IPS DF 4.7 (cell line): ENCODE results near the gene AK8.

ENCODE experiments used
- DNase-seq: peaks from one replicate; pipeline ENCODE4 v3.0.0-alpha.2; 2013; ENCODE audit warnings: low spot score; ENCODE audit errors: extremely low read depth

The AK8 gene, protein sequence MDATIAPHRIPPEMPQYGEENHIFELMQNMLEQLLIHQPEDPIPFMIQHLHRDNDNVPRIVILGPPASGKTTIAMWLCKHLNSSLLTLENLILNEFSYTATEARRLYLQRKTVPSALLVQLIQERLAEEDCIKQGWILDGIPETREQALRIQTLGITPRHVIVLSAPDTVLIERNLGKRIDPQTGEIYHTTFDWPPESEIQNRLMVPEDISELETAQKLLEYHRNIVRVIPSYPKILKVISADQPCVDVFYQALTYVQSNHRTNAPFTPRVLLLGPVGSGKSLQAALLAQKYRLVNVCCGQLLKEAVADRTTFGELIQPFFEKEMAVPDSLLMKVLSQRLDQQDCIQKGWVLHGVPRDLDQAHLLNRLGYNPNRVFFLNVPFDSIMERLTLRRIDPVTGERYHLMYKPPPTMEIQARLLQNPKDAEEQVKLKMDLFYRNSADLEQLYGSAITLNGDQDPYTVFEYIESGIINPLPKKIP

DNA sequence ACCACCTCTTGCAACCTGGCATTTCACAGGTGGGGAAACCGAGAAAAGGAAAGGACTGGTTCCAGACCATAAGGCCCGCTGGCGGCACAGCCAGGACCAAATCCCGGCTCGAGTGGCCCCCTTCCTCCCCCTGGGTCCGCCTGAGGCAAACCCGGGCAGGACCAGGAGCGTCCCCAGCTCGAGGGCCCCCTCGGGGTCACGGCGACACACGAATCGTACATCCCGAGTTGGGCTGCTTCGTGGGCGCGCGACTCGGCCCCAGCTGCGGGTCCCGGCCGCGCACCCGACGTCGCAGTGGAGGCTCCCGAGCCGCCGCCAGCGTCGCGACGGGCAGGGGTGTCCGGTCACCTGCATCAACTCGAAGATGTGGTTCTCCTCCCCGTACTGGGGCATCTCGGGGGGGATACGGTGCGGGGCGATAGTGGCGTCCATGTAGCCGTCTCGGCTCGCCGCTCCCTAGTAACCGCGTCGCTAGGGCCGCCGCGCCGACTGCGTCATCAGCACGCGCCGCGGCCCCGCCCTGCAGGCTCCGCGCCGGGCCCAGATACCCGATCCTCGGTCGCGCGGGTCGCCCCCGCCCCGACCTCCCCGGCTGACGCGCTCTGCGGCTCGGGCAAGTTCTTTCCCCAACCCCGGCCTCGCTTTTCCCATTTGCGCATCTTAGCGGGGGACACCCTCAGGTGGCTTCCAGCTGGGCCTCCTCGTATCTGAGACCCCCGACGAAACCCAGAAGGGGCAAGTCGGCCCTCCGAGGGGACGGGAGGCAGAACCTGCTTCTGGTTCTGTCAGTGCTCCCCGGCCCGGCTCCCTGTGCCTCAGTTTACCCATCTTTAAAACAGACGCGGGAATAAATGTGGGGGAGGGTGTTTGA, at the start of gene AK8:
TSS of gene AK8 (minus strand) at position 461 of the 871 bp plus-strand sequence. CDS start at position 432, 29 bp downstream.
- no peak for DNase-seq

DNA sequence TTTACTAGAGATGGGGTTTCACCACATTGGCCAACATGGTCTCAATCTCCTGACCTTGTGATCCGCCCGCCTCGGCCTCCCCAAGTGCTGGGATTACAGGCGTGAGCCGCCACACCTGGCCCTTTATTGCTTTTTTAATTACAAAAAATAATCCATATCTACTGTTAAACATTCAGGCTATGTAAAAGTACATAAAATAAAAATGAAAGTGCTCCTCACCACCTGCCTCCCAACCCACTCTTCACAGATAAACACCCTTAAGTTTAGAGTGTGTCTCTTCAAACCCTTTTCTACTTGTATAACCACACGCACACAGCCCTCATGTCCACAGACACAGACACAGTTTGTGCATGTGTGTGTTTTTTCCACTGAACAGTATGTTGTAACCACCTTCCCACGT, 49.6 kb upstream of the AK8 start:
- DNase-seq: no peak

DNA sequence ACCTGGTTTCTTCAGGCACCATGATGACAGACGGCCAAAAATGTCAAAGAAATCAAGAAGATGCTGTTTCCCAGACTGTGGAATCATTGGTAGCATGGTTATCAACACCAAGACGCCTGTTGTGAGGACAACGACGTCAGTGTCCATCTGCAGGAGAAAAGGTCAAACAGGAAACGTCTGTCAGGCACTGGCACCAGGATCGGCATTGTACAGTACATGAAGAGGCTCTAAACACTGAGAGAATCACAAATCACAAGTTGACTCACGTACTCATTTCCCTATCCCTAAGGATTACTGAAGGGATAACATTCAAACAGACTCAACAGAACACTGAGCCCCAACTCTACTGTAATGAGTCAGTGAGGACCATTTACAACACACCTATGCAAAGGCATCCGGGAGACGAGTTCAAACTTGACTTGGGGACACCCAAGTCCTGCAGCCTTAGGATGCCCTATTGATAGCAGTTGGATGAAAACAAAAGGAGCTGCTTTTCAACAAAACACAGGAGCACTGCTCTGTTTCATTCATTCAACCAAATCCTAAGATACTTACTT, 45.3 kb upstream of the AK8 start:
- DNase-seq: no peak

DNA sequence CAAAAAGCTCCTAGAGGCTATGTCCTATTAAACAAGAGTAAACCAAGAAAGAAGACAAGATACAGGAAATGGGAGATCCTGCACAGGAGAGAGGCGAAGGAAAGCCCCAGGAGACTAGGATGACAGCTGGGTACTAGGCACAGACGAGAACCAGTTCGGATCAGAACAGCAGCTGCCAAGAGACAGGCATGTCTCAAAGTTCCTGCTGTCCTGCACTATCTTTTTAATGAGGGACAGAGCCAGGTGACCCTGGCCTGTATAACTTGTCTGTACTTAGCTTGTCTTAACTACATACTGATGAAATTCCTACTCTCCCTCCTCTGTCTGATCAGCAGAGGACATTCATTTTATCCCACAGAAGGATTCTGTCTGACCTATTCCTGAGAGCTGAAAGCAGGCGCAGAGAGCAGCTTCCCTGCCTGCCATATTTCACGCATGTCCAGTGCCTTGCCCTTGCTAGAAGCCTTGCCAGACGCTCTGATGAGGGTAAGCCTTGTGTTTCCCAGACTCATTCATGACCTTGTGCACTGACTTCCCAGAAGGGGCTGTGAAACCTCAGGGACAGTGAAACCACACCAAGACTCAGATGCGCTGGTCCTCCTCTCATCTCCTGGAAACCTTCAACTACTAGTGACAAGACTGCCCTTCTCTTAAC, 41.7 kb upstream of the AK8 start:
- DNase-seq: no peak

DNA sequence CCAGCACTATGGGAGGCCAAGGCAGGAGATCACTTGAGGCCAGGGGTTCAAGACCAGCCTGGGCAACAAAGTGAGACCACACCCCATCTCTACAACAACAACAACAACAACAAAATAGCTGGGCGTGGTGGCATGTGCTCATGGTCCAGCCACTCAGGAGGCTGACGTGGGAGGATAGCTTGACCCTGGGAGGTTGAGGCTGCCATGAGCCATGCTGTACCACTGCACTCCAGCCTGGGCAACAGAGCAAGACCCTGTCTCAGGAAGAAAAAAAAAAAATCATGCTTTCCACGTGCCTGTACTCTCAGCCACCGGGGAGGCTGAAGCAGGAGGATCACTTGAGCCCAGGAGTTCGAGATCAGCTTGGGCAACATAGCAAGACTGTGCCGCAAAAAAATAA, 36.8 kb upstream of the AK8 start:
- no peak for DNase-seq

DNA sequence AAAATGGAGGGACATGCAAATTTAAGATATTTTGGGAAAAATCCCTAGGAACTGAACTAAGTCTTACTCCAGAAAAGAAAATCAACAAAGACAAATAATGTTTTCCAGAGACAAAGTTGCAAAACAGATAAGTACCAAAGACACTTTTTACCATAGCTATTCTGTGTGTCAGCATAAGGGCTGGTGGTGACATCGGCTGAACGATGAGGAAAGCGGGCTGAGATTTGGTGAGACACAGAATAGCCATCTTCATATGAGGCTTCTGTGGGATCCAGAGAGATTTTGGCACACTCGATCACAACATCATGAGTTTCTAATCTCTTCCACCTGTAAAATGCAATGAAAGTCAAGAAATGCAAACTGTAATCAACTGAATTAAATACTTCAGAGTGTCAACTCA, 34.0 kb upstream of the AK8 start:
- no peak for DNase-seq

DNA sequence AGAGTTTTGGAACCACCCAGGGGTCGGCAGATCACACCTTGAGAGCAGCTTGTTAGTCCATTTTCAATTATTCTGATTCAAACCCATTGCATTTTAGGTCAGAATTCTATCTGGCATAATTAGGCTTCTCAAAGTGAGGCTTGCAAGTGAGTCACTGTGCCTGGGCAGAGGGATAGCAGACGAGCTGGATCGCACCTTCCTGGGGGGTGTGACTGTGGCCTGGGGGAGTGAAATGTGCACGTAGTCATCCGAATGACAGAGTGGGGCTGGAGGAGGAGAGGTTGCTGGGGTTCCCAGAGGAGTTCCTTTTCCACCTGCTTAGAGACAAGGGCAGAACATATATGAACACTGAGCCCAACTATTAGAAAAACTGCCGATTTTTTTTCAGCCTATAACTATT, 32.3 kb upstream of the AK8 start:
- no peak for DNase-seq

DNA sequence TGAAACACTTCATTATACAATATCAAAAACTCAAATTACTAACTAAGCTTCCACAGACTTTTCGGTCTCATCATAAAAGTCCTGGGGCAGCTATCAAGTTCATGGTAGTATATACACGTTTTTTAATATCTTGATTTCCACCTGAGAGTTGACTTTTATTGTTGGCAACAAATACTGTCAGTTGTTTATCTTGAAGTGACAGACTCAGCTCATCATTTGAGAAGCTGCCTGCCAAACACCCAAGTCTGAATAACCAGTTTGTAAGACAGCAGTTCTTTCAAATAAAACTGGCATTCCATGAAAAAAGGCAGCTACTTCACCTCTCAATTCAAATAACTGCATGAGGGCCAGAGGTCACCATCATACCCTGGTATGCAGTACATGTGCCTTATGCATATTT, 31.2 kb upstream of the AK8 start:
- no peak for DNase-seq

DNA sequence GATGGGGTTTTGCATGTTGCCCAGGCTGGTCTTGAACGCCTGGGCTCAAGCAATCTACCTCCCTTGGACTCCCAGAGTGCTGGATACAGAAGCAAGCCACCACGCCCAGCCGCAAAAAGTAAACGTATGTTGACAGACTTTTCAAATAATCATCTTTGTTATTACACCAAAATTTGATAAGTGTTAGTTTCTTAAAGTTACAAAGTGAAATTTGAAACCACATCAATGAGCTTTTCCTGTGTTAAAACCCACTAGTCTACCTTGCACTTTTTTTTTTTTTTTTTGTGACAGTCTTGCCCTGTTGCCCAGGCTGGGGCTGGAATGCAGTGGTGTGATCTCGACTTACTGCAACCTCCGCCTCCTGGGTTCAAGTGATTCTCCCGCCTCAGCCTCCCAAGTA, 30.6 kb upstream of the AK8 start:
- DNase-seq: no peak

DNA sequence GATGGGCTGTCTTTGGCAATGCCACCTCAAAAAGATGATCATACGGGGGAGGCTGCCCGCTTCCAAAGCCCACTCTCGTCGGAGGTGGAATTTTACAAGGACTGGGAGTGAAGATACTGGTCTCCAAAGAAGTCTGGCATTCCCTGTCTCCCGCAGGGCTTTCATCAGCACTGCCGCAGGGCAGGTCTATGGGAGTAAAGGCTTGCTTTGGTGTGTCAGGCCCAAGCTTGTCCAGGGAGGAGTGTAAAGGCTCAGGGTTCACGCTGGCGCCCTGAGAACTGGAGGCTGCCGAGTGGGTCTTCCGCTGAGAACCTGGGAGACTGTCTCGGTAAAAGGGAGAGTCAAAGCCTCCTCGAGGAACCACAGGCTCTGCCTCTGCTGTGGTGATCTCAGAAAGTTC, 27.6 kb upstream of the AK8 start:
- no peak for DNase-seq

DNA sequence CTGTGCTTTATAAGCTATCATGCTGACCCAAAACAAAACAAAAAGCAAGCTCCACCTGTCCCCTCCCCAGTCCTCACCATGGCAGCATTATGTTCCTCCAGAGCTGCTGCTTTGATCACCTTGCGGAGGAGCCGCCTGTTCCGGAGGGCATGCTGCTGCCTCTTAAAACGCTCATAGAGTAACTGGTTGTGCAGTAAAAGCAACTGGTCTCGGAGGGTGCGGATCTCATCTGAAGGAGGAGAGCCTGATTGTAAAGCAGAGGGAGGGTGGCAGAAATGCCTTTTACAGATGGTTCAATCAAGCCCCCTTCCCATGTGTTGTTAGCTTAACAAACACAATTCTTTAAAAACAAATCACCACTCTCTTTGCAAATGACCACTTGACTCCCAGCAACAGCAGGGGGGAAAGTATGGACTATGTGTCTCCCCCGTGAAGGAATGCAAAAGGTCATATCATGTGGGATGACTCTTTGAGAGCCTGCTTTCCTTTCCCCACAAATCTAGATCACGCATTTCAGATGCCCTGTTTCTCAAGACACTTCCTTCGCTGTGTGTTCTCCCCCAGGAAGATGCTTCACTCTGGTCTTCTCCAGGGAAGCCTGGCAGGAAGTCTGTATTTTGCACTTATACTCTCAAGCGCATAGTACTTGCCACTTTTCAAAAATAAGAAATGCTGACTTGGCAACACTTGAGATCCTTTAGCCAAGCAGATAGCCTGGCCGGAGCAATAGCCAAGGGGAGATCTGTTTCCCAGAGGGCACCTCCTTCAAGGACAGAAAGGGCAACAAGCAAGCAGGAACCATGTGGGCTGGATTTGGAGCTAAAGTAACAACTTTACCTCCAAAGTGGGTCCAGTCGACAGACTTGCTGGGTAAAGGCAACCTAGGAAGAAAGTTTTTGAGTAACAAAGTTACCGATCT, 25.7 kb upstream of the AK8 start:
- DNase-seq: no peak

DNA sequence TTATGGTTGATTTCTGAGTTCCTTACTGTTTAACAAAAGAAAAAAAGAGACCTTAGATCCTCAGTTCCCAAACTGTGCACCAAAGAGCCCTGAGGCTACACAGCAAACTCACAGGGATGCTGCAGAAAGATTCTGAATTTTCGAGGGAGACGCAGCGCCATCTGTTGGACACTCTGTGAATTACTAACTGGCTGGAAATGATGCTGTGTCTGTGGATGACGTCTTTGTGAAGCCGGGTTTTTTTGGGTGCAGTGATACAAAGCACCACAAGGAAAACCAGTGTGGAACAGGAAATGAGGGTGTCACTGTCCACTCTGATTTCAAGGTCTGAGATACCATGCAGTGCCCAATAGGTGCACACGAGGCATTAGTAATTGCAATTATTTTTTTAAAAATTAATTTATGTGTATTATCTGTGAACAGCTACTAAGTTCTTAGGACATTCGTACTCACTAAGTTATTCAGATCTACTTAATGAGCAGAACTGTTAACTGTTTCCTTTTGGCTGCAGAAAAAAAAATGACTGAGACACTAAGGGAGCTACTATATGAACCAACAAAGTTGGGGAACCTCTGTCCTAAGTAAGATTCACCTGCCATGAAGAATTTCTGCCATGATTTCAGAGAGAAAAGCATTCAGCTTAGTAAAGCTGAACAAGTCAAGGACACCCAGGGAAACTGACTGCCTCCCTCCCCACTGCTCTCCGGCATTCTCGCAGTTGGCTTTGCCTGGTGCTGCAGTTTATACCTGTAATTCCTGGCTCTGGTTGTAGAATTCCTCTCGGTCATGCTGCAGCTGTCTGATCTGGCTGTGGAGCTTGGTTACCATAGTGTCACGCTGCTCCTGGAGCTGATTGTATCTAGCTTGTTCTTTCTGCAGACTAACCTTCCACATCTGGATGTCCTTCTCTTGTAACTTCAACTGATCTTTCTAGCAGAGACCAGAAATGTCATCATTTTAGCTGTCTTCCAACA, 24.1 kb upstream of the AK8 start:
- DNase-seq: peak; percentile 66

DNA sequence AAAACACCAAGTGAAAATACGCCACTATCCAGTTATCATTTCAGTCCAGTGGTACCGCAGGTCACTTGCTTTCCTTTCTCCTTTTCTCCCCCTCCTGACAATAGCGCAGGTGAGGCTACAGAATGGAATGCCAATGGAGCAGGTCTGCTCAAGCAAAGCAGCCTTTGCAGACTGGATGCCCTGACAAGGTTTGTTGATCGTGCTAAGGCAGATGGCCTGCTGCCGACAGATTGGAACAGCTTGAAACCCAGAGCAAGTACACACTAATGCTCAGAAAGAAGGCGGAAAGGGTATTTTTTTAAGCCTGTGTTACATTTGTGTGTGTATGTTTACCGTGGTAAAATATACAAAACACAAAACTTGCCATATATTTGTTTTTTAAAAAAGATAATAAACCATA, 20.0 kb upstream of the AK8 start:
- DNase-seq: no peak

DNA sequence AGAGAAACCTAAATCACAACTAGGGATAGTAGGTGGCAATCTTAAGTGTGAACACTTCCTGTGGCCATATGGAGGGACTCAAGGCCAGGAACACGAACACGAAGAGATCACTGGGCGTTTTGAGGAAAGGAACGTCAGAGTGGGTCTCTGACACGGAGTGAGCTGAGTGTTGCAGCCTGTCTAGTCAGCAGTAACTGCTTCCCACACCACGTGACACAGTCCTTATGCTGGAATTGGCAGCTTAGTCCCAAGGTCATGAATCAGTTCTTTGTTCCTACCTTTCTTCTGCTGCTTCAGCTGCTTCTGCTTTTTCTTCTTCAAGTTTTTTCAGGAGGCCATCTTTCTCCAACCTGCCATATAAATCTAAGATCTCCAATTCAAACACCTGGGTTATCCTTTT, 18.8 kb upstream of the AK8 start:
- DNase-seq: no peak

DNA sequence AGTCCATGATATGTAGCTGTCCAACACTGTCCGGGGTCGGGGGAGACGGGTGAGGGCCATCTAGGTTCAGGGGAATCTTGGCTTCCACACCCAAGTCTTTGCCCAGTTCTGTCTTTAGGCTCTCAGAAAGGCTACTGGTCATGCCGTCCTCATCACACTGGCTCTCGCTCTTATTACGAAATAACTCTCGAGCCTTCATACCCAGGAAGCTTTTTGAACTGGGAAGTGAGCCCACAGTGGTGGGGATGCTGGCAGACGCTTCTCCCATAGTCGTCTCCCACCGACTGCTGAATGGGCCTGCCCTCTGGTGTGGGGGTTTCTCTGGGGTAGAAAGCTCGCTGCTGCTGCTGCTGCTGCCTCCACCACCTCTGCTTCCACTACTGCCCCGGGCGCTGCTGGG, 18.2 kb upstream of the AK8 start:
- DNase-seq: no peak

DNA sequence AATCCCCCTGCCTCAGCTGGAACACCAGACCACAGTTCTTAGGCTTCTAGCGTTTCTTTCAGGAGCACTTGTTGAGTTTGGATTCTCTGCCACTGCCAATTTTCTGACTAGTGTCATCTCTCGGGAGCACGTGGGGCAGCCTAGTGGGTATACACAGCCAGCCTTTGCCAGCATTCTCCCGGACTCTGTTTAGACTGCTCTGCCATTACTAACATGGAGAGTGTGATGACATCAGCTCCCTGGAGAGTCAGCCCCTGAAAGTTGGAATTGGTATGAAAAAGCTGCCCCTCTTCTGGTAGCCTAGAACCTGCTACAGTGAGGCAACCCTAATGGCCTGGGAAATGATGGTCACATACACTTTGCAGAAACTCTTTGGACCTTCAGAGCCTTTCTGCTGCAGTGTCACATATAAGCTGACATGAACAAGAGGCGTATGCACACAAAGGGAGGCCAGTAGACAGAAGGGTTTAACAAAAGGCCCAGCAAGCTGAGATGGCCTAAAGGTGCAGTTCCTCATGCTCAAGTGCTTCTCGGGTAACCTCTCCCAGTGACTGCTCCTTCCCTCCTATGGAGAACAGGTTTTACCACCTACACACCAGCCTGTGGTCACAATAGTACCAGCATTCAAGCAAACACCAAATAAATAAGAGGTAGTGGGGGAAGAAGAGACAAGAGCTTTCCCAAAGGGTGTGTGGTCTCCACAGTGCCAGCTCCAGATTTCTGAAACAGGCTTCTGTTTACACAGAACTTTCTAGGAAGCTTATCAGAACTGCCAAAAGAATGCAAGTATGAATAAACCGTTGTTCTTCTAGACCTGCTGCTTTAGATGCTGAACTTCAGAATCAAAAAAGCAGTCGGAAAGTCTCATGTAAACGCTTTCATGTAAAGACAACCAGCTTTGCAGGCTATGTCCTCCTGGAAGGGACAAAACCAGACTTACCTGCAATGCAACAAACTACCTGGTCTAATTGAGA, 17.1 kb upstream of the AK8 start:
- DNase-seq: no peak

DNA sequence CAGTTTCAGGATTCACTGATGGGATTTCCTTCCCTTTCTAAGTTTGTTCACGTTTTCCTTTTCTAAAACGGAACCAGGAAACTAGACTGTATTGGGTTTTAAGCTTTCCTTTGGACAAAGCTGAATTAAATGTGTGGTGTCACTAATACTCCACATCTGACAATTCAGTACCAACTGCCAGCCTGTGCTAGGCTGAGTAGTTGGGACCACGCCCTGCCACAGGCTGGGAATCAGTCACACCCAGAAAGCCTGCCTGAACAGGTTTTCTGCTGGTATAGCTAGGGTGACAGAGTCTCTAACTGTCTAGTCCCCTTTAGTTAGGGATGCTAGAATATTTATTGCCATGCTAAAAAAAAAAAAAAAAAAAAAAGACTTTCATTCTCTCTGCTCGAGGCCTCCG, 16.3 kb upstream of the AK8 start:
- no peak for DNase-seq

DNA sequence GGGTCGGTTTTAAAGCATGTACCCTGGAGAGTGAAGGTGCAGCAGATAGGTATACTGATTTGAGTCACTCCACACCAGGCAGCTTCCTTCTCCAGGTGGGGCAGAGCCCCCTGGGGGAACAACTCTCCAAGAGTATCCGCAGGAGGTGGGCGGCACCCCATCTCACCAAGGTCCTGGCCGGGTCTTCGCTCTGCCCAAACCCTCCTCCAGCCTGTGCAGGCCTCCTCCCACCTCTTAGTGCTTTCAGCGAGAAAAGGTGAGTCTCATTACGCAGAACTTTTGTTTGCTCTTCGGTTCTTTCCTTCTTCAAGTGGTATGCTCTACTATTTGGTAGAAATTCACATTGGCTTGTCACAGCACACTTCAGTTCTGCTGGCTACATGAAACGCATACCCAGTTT, 14.3 kb upstream of the AK8 start:
- DNase-seq: no peak
